Activated T-helper 1 cell treated with anti-CD3 and anti-CD28 coated beads, Interleukin-12 subunit alpha, Interleukin-12 subunit beta, Interleukin-2, Interleukin-4 antibody, amounts not matched to agents 30 ng/mL and 10 ng/mL and 1 ng/mL, durations not matched to agents 14 hours and 24 hours and 36 hours (primary cell): ENCODE data around the gene ICAM1. TPM values are rescaled to one million over a fixed set of nuclear protein-coding genes. Genes with fewer than 3 reads are reported as not detected.
A peak's percentile ranks its signal among the peaks of the same experiment; 100 is the strongest.
"Not testable (repeated sequence)": the region's sequence is repeated elsewhere in the genome, so short reads cannot be mapped to it uniquely, and the experiment has no call there.

Experiments used
- DNase-seq: peaks from one replicate; pipeline ENCODE4 v3.0.0; 2021; ENCODE audit warnings: low spot score
- H3K27ac Mint-ChIP-seq: one replicate; pipeline ENCODE4 v1.8.0; 2021; ENCODE audit warnings: mild to moderate bottlenecking, mixed read lengths
- H3K27me3 Mint-ChIP-seq: one replicate; pipeline ENCODE4 v1.8.0; 2022; ENCODE audit warnings: mild to moderate bottlenecking, moderate library complexity, mixed read lengths; ENCODE audit not compliant: insufficient read depth
- H3K36me3 Mint-ChIP-seq: one replicate; pipeline ENCODE4 v1.8.0; 2021; ENCODE audit warnings: low read depth, mixed read lengths
- H3K4me1 Mint-ChIP-seq: one replicate; pipeline ENCODE4 v1.8.0; 2021; ENCODE audit warnings: low read depth, mixed read lengths
- H3K4me3 Mint-ChIP-seq: one replicate; pipeline ENCODE4 v1.8.0; 2021; ENCODE audit warnings: mild to moderate bottlenecking, moderate library complexity, mixed read lengths
- H3K9me3 Mint-ChIP-seq: one replicate; pipeline ENCODE4 v1.8.0; 2021; ENCODE audit warnings: mixed read lengths
- intact Hi-C: fragments of 100-400 bp; cut with micrococcal nuclease; formaldehyde crosslinking; loops from one replicate; pipeline ENCODE4 v1.15.1; 2024
- total RNA-seq: library from RNA; stranded (reverse); gene quantifications from 2 replicates; pipeline ENCODE4 v1.2.3, GENCODE V29; 2022

ICAM1 gene
- total RNA-seq, 1 donor from 2014 or later = 92.2 TPM

- Mint-ChIP-seq H3K27me3 (peaks cover 5% of the 10 kb centered on the region), H3K4me3 (peak overlapping the region; percentile 81), H3K4me1 (peaks cover 23% of the 10 kb centered on the region), H3K27ac (peak overlapping the region; percentile 65), H3K36me3 (peaks cover 2% of the 10 kb centered on the region), H3K9me3 (no peaks in the 10 kb centered on the region)
- DNase-seq = no peak
- intact Hi-C loops = loop anchor here (1.0 kb wide), 1 partner anchor 36 kb away; no protein-coding TSS in a partner anchor
These were observed 39.2 kb upstream of the ICAM1 start for GRCh38 chr19:10231612-10232228.

DNA sequence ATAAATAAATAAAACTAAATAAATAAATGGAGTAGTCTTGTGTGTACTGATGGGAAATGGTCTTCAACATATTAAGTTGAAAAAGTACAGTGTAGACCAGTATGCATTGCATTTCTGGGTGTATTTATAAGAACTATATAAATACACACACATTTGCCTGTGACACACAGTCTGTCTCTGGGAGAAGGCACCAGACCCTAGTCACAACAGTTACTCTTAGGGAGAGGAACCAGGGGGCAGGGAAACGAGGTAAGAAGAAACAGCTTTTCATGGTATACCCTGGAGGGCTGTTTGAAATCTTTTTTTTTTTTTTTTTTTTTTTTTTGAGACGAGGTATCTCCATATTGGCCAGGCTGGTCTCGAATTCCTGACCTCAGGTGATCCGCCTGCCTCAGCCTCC lies 37.0 kb upstream of the ICAM1 start:
- peaks cover 2% of the 10 kb centered on the region for H3K36me3 Mint-ChIP-seq
- DNase-seq = no peak
- intact Hi-C loops = no loop called here
- H3K27me3 Mint-ChIP-seq = peaks cover 5% of the 10 kb centered on the region
- no peak overlapping the region for H3K27ac Mint-ChIP-seq
- H3K4me1 Mint-ChIP-seq = peaks cover 22% of the 10 kb centered on the region
- no peak overlapping the region for H3K4me3 Mint-ChIP-seq
- H3K9me3 Mint-ChIP-seq = no peaks in the 10 kb centered on the region

- Mint-ChIP-seq H3K27ac (no peak overlapping the region), H3K27me3 (peaks cover 5% of the 10 kb centered on the region), H3K36me3 (peaks cover 2% of the 10 kb centered on the region), H3K9me3 (no peaks in the 10 kb centered on the region), H3K4me1 (peaks cover 14% of the 10 kb centered on the region), H3K4me3 (peak overlapping the region; percentile 3)
- no peak for DNase-seq
- intact Hi-C loops = no loop called here
These were observed 35.9 kb upstream of the ICAM1 start for GRCh38 chr19:10235003-10235402.

- H3K4me3 Mint-ChIP-seq, H3K9me3 Mint-ChIP-seq, H3K27me3 Mint-ChIP-seq, DNase-seq, H3K36me3 Mint-ChIP-seq, H3K27ac Mint-ChIP-seq, intact Hi-C loops: not testable (repeated sequence)
- H3K4me1 Mint-ChIP-seq = peaks cover 14% of the 10 kb centered on the region
These were observed 35.5 kb upstream of the ICAM1 start for GRCh38 chr19:10235409-10235808.

GRCh38 chr19:10237702-10238101 lies 33.2 kb upstream of the ICAM1 start:
- no peak overlapping the region for H3K4me3 Mint-ChIP-seq
- intact Hi-C loops = no loop called here
- H3K9me3 Mint-ChIP-seq = no peaks in the 10 kb centered on the region
- H3K4me1 Mint-ChIP-seq = peaks cover 14% of the 10 kb centered on the region
- peaks cover 3% of the 10 kb centered on the region for H3K27me3 Mint-ChIP-seq
- peaks cover 2% of the 10 kb centered on the region for H3K36me3 Mint-ChIP-seq
- no peak for DNase-seq
- no peak overlapping the region for H3K27ac Mint-ChIP-seq

DNA sequence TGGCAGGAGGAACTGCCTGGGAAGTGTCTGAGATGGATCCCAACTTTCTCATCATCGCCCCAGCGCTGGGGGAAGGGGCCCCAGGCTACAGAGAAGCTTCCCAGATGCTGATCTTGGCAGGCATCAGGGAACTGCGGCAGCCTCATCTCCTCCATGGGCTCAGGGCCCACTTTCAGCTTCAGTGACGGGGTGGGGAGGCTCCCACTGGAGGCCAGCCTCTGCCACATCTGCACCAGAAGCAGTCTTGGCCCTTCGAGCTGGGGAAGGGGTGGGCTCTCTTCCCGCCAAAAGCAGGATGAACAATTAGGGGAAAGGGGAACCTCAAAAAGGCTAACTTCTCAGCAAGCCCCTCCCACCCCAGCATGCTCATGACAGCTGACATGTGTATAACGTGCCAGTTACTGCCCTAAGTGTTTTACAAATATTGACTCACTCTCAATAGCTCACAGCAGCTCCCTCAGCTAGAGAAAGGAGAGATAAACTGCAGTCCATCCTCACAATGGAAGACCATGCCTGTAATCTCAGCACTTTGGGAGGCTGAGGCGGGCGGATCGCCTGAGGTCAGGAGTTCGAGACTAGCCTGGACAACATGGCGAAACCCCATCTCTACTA lies 32.6 kb upstream of the ICAM1 start:
- no peaks in the 10 kb centered on the region for H3K27me3 Mint-ChIP-seq
- H3K9me3 Mint-ChIP-seq = no peaks in the 10 kb centered on the region
- H3K4me1 Mint-ChIP-seq = peaks cover 14% of the 10 kb centered on the region
- intact Hi-C loops = no loop called here
- H3K4me3 Mint-ChIP-seq = no peak overlapping the region
- no peak overlapping the region for H3K27ac Mint-ChIP-seq
- no peak for DNase-seq
- H3K36me3 Mint-ChIP-seq = peaks cover 2% of the 10 kb centered on the region

DNA sequence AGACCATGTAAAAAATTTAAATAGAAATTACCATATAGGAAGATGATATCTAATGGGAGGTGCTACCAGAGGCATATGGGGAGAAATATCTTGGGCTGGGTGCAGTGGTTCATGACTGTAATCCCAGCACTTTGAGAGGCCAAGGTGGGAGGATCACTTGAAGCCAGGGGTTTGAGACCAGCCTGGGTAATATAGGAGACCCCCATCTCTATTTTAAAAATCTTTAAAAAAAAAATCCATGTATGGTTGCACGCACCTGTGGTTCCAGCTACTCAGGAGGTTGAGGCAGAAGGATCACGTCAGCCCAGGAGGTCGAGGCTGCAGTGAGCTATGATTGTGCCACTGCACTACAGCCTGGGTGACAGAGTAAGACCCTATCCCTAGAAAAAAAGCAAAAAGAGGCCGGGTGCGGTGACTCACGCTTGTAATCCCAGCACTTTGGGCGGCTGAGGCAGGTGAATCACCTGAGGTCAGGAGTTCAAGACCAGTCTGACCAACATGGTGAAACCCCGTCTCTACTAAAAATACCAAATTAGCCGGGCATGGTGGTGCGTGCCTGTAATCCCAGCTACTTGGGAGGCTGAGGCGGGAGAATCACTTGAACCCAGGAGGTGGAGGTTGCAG lies 29.0 kb upstream of the ICAM1 start:
- H3K4me1 Mint-ChIP-seq, intact Hi-C loops, H3K27ac Mint-ChIP-seq, H3K36me3 Mint-ChIP-seq, H3K9me3 Mint-ChIP-seq, DNase-seq, H3K4me3 Mint-ChIP-seq, H3K27me3 Mint-ChIP-seq: not testable (repeated sequence)

DNA sequence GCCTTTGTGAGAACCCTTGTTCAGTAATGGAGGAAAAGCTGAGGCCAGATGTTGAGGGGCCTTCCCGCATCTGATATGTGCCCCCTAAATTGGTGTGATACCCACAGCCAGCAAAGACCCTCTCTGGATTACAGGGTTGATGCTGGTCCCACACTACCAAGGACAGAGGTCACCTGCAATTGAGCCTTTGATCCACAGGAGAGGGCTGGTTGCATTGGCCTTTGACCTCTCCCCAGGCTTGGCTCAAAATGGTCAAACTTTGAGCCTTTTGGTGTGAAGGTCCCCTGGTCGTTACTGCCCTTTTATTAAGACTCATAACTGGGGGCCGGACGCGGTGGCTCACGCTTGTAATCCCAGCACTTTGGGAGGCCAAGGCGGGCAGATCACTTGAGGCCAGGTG lies 27.3 kb upstream of the ICAM1 start:
- no peaks in the 10 kb centered on the region for H3K9me3 Mint-ChIP-seq
- no peak overlapping the region for H3K4me3 Mint-ChIP-seq
- H3K36me3 Mint-ChIP-seq = no peaks in the 10 kb centered on the region
- DNase-seq = no peak
- intact Hi-C loops = no loop called here
- H3K27ac Mint-ChIP-seq = no peak overlapping the region
- H3K4me1 Mint-ChIP-seq = peaks cover 5% of the 10 kb centered on the region
- peaks cover 3% of the 10 kb centered on the region for H3K27me3 Mint-ChIP-seq

- no peaks in the 10 kb centered on the region for H3K36me3 Mint-ChIP-seq
- H3K27me3 Mint-ChIP-seq = peaks cover 3% of the 10 kb centered on the region
- no peaks in the 10 kb centered on the region for H3K9me3 Mint-ChIP-seq
- intact Hi-C loops = no loop called here
- H3K4me1 Mint-ChIP-seq = no peaks in the 10 kb centered on the region
- no peak overlapping the region for H3K27ac Mint-ChIP-seq
- H3K4me3 Mint-ChIP-seq = no peak overlapping the region
- DNase-seq = no peak
These were observed 25.6 kb upstream of the ICAM1 start for GRCh38 chr19:10245189-10245939.

GRCh38 chr19:10246511-10246910 lies 24.4 kb upstream of the ICAM1 start:
- Mint-ChIP-seq H3K27me3 (peaks cover 3% of the 10 kb centered on the region), H3K27ac (no peak overlapping the region), H3K36me3 (no peaks in the 10 kb centered on the region), H3K9me3 (no peaks in the 10 kb centered on the region), H3K4me1 (no peaks in the 10 kb centered on the region), H3K4me3 (no peak overlapping the region)
- no peak for DNase-seq
- intact Hi-C loops = no loop called here

GRCh38 chr19:10251792-10252694 lies 18.9 kb upstream of the ICAM1 start, which contains the start of gene MRPL4:
TSS of gene MRPL4 (plus strand) at chr19:10252214. CDS start at chr19:10252254, 40 bp downstream.
- intact Hi-C loops = loop anchor here (1.0 to 2.0 kb wide), 5 partner anchors 58 to 433 kb away; partner anchors contain the start of genes DNMT1 and FBXL12
- DNase-seq = peak; percentile 95
- Mint-ChIP-seq H3K4me1 (peaks cover 19% of the 10 kb centered on the region), H3K27me3 (no peaks in the 10 kb centered on the region), H3K9me3 (no peaks in the 10 kb centered on the region), H3K36me3 (peaks cover 20% of the 10 kb centered on the region), H3K4me3 (peak within 1 kb of the TSS; percentile 95), H3K27ac (peak within 1 kb of the TSS; percentile 96)

DNA sequence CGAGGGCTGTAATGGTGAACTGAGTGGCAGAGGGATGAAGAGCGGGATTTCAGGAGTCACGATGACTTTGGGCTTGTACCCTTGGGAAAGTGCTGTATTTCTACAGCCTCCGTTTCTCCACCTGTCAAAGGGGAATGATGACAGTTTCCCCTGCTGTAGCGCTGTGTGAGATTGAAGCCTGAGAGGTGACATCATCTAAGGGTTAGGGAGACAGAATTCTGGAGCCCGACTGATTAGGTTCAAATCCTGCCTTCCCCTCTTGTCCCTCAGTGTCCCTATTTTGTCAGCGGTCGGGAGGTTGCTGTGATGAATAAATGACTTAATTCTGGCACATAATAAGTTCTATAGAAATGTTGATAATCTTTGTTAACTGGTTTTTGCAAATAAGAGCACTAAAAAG lies 18.2 kb upstream of the ICAM1 start:
- Mint-ChIP-seq H3K4me1 (peaks cover 19% of the 10 kb centered on the region), H3K27ac (peak overlapping the region; percentile 96), H3K36me3 (peaks cover 27% of the 10 kb centered on the region), H3K9me3 (no peaks in the 10 kb centered on the region), H3K27me3 (no peaks in the 10 kb centered on the region), H3K4me3 (peak overlapping the region; percentile 95)
- intact Hi-C loops = no loop called here
- DNase-seq = no peak
